ENCODE data around the gene FAM9A.
"Not testable (repeated sequence)": the region's sequence is repeated elsewhere in the genome, so short reads cannot be mapped to it uniquely, and the experiment has no call there.

FAM9A gene

GRCh38 chrX:8803326-8803725, 2.1 kb upstream of the FAM9A start:
- TF ChIP-seq EZH2phosphoT487 (IDR thresholded peaks at IDR 0.05; ENCODE audit: low read depth): no peak
- TF ChIP-seq CTCF (IDR thresholded peaks at IDR 0.05; ENCODE audit: low read depth, low read length): no peak
- H3K4me3 ChIP-seq (ENCODE audit: low read length): no peak overlapping the region

GRCh38 chrX:8800351-8800750, 832 bp downstream of the FAM9A start:
- not testable (repeated sequence) for H3K79me2 ChIP-seq (ENCODE audit: low read length); H3K9ac ChIP-seq (ENCODE audit: low read length); H3K9me3 ChIP-seq (ENCODE audit: insufficient read depth, low read length); H3K4me3 ChIP-seq (ENCODE audit: low read length); H3K27ac ChIP-seq (ENCODE audit: low read length); H3K4me1 ChIP-seq (ENCODE audit: low read length); H3K36me3 ChIP-seq (replicated peaks; ENCODE audit: low read depth, low read length); H3K27me3 ChIP-seq (ENCODE audit: low read depth, low read length); H2AFZ ChIP-seq (ENCODE audit: low read depth, low read length); H3K4me2 ChIP-seq (ENCODE audit: low read length); H4K20me1 ChIP-seq (ENCODE audit: insufficient read depth, low read length)

More at GRCh38 chrX:8803326-8803725, 2.1 kb upstream of the FAM9A start:
- H3K4me2 ChIP-seq (ENCODE audit: low read length): no peak overlapping the region
- no peaks in the 10 kb centered on the region for H3K79me2 ChIP-seq (ENCODE audit: low read length)
- no peaks in the 10 kb centered on the region for H3K36me3 ChIP-seq (replicated peaks; ENCODE audit: low read depth, low read length)
- no peak overlapping the region for H3K27ac ChIP-seq (ENCODE audit: low read length)
- no peaks in the 10 kb centered on the region for H3K27me3 ChIP-seq (ENCODE audit: low read depth, low read length)
- H4K20me1 ChIP-seq (ENCODE audit: insufficient read depth, low read length): no peaks in the 10 kb centered on the region
- H3K9me3 ChIP-seq (ENCODE audit: insufficient read depth, low read length): no peaks in the 10 kb centered on the region
- H3K9ac ChIP-seq (ENCODE audit: low read length): no peak overlapping the region
- H2AFZ ChIP-seq (ENCODE audit: low read depth, low read length): no peak overlapping the region
- no peaks in the 10 kb centered on the region for H3K4me1 ChIP-seq (ENCODE audit: low read length)

GRCh38 chrX:8799281-8799680, 1.9 kb downstream of the FAM9A start:
- H3K9me3 ChIP-seq (ENCODE audit: insufficient read depth, low read length); H3K4me2 ChIP-seq (ENCODE audit: low read length); H3K4me3 ChIP-seq (ENCODE audit: low read length): not testable (repeated sequence)

GRCh38 chrX:8798702-8799101, 2.5 kb downstream of the FAM9A start:
- H3K27me3 ChIP-seq (ENCODE audit: low read depth, low read length); H3K4me2 ChIP-seq (ENCODE audit: low read length); H3K9me3 ChIP-seq (ENCODE audit: insufficient read depth, low read length); H3K4me3 ChIP-seq (ENCODE audit: low read length); H2AFZ ChIP-seq (ENCODE audit: low read depth, low read length); H3K79me2 ChIP-seq (ENCODE audit: low read length); H3K9ac ChIP-seq (ENCODE audit: low read length); H4K20me1 ChIP-seq (ENCODE audit: insufficient read depth, low read length); H3K27ac ChIP-seq (ENCODE audit: low read length); H3K36me3 ChIP-seq (replicated peaks; ENCODE audit: low read depth, low read length); H3K4me1 ChIP-seq (ENCODE audit: low read length): not testable (repeated sequence)

More at GRCh38 chrX:8799281-8799680, 1.9 kb downstream of the FAM9A start:
- H3K27me3 ChIP-seq (ENCODE audit: low read depth, low read length); H3K9ac ChIP-seq (ENCODE audit: low read length); H3K4me1 ChIP-seq (ENCODE audit: low read length); H2AFZ ChIP-seq (ENCODE audit: low read depth, low read length); H4K20me1 ChIP-seq (ENCODE audit: insufficient read depth, low read length); H3K27ac ChIP-seq (ENCODE audit: low read length); H3K79me2 ChIP-seq (ENCODE audit: low read length); H3K36me3 ChIP-seq (replicated peaks; ENCODE audit: low read depth, low read length): not testable (repeated sequence)

- H3K9me3 ChIP-seq (ENCODE audit: insufficient read depth, low read length); H3K4me1 ChIP-seq (ENCODE audit: low read length); H3K36me3 ChIP-seq (replicated peaks; ENCODE audit: low read depth, low read length); H3K79me2 ChIP-seq (ENCODE audit: low read length); H3K9ac ChIP-seq (ENCODE audit: low read length); H3K27ac ChIP-seq (ENCODE audit: low read length); H3K4me2 ChIP-seq (ENCODE audit: low read length); H4K20me1 ChIP-seq (ENCODE audit: insufficient read depth, low read length); H3K27me3 ChIP-seq (ENCODE audit: low read depth, low read length); H3K4me3 ChIP-seq (ENCODE audit: low read length); H2AFZ ChIP-seq (ENCODE audit: low read depth, low read length): not testable (repeated sequence)
Observed at GRCh38 chrX:8787119-8787518, 14.1 kb downstream of the FAM9A start.

GRCh38 chrX:8784162-8784561, 17.0 kb downstream of the FAM9A start:
- no peaks in the 10 kb centered on the region for H3K36me3 ChIP-seq (replicated peaks; ENCODE audit: low read depth, low read length)
- no peaks in the 10 kb centered on the region for H3K79me2 ChIP-seq (ENCODE audit: low read length)
- no peak overlapping the region for H3K9ac ChIP-seq (ENCODE audit: low read length)
- no peak overlapping the region for H3K4me2 ChIP-seq (ENCODE audit: low read length)
- H4K20me1 ChIP-seq (ENCODE audit: insufficient read depth, low read length): no peaks in the 10 kb centered on the region
- H2AFZ ChIP-seq (ENCODE audit: low read depth, low read length): no peak overlapping the region
- no peaks in the 10 kb centered on the region for H3K27me3 ChIP-seq (ENCODE audit: low read depth, low read length)
- H3K4me3 ChIP-seq (ENCODE audit: low read length): no peak overlapping the region
- H3K9me3 ChIP-seq (ENCODE audit: insufficient read depth, low read length): no peaks in the 10 kb centered on the region
- TF ChIP-seq CTCF (IDR thresholded peaks at IDR 0.05; ENCODE audit: low read depth, low read length) (no peak), EZH2phosphoT487 (IDR thresholded peaks at IDR 0.05; ENCODE audit: low read depth) (no peak)
- no peak overlapping the region for H3K27ac ChIP-seq (ENCODE audit: low read length)
- H3K4me1 ChIP-seq (ENCODE audit: low read length): no peaks in the 10 kb centered on the region

All from OCI-LY3 (cell line).